ENCODE results near the gene FBXO36. TPM values are rescaled to one million over a fixed set of nuclear protein-coding genes. Genes with fewer than 3 reads are reported as not detected.
A peak's percentile ranks its signal among the peaks of the same experiment; 100 is the strongest.

The FBXO36 gene
- total RNA-seq, 1 donor from 2014 or later, result 1.2 TPM

DNA sequence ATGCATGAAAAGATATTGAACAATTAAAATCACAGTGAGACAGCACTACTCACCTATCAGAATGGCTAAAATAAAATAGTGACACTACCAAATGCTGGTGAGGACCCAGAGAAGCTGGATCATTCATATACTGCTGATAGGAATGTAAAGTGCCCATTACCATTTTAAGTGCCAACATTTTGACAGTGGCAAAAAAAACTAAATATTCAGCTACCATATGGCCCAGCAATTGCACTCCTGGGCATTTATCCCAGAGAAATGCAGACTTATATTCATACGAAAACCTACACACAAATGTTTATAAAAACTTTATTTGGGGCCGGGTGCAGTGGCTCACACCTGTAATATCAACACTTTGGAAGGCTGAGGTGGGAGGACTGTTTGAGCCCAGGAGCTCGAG lies 47.6 kb downstream of the FBXO36 start:
- DNase-seq (ENCODE audit: low read depth in 2 of 2), result no peak

DNA sequence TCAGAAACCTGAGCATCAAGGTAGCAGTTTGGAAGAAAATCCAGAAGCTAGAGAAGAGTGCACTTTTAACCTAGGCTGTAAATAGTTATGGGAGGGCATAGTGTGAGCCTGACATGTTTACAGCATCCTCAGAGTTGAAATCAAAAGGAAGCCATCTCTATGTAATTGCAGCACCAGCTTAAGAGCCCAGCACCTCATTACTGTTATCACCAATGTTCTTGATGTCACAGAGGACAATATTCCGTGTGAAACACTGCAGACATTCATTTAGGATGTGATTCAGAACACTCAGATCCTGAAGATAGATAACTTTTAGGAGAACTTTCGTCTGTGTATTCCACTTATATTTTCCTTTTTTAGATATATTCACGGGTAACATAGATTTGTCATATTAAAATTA lies 48.1 kb downstream of the FBXO36 start:
- no peak for DNase-seq (ENCODE audit: low read depth in 2 of 2)

- DNase-seq (ENCODE audit: low read depth in 2 of 2), result no peak
These were observed 49.0 kb downstream of the FBXO36 start for GRCh38 chr2:229971298-229971790.

- DNase-seq (ENCODE audit: low read depth in 2 of 2), result no peak
These were observed 52.0 kb downstream of the FBXO36 start for GRCh38 chr2:229974266-229974665.

DNA sequence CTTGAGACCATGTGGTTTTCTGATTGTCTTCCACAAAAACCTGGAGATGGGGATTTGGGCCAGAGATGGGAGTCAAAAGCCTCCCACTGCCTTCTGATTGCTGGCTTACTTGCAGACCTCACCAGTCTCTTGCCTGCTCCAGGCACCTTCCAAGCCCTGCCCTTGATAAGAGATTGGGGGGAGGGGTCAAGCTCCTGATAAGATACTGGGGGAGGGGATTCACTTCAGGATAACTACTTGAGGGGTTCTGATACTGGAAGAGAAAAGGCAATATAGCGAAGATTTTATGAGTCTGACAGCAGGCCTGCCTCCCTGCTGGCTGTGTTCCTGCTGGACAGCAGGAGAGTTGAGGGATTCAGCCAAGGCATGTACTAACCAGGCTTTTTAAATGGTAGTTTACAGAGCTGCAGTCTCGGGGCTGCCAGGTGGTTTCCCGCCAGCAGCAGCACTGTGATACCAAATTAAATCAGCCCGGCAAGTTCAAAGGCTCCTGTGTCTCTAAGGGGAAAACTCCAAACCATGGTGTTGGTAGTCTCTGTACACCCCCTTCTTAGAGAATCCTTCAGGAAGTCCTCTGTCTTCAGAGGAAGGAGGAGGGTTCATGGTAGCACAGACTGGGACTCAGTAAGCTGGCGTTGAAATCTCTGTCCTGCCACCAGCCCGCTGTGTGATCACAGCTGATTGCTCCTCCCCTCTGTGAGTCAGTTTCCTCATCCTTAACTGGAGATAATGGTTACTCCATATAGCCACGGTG lies 58.3 kb downstream of the FBXO36 start:
- DNase-seq (ENCODE audit: low read depth in 2 of 2), result peak; percentile 65 to 91

DNA sequence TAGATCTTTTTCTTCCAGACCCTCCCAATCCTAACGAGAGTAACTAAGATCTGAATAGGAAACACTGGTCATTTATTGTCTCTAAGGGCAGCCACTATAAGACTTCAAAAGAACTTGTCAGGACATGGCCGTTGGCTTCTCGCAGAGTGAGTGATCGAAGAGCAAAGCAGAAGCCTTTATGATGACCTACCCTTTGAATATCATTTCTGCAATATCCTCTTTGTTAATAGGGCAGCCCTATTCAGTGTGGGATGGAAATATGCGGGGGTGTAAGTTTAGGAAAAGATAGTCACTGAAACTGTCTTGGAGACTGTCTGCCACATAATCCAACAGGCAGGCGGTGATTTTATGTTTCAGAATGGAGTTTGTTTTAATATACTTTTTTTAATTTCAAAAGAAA lies 70.9 kb downstream of the FBXO36 start:
- no peak for DNase-seq (ENCODE audit: low read depth in 2 of 2)

GRCh38 chr2:229996320-229996719 lies 74.0 kb downstream of the FBXO36 start:
- DNase-seq (ENCODE audit: low read depth in 2 of 2), result no peak

GRCh38 chr2:229997565-229997964 lies 75.3 kb downstream of the FBXO36 start:
- DNase-seq (ENCODE audit: low read depth in 2 of 2), result no peak

DNA sequence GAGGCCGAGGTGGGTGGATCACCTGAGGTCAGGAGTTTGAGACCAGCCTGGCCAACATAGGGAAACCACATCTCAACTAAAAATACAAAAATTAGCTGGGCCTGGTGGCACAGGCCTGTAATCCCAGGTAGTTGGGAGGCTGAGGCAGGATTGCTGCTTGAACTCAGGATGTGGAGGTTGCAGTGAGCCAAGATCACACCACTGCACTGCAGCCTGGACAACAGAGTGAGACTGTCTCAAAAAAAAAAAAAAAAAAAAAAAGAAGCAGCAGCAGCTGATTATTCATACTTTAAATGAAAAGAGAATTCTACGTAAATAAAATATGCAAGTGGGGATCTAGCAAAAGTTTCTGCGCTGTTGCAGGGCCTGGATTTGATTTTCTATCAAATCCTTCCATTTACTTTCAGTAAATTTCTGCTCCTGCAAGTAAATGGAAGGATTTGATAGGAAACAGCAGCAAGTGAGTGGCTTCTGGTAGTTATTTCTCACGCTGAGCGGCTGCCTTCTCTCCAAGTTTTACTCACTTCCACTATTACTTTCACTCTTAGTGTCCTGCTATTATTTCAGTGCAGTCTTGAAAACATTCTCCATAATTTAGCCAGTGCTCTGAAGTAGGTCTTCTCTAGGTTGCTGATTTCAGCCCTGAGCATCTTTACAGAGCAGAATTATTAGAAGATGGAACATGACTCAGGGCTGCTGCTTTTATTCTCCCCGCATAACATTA lies 78.0 kb downstream of the FBXO36 start:
- DNase-seq (ENCODE audit: low read depth in 2 of 2), result no peak

DNA sequence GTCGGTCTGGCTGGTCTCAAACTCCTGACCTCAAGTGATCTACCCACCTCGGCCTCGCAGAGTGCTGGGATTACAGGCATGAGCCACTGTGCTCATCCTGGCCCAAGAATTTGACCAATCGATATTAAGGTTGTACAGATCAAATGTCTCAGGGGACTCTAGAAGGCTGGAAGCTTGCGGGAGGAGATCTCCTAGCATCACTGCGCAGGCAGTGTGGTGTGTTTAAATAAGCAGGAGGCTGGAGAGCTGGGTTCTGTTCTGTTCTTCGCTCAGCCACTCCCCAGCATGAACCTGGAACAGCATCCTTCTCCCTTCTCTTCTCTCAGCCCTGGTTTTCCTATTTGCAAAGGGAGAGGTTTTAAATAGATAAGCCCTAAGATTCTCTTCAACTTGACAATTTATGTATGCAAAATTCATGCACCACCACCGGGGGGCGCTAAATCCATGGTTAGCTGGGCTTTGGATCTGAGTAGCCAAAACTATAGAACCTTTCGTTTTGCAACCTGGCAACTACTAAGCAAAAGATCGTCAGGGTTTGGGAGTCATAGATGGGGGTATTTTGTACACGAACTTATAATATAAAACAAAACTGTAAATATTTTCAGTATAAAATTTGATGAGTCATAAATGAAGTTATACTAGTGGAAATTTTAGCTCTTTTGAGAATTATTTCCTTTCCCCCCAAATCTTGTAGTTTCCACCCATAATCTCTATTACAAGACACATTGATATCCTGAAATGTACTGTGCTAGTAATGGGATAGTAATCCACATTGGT lies 85.8 kb downstream of the FBXO36 start:
- peak; percentile 54 to 72 for DNase-seq (ENCODE audit: low read depth in 2 of 2)

DNA sequence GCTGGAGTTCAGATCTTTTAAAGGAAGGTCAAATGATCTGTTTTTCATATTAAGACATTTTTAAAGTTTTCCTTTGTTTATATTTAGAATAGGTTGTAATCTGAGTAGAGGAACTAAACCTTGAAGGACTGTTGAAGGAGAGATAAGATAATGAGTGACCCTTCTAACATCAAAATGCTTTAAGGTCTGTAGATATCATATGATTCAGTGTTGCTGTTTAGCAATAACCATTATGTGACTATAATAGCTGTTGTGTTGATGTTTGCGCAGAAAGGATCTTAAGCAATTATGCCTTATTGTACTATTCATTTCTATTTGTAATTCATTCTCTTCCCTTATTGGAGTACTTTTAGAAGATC lies 86.4 kb downstream of the FBXO36 start:
- DNase-seq (ENCODE audit: low read depth in 2 of 2), result no peak

DNA sequence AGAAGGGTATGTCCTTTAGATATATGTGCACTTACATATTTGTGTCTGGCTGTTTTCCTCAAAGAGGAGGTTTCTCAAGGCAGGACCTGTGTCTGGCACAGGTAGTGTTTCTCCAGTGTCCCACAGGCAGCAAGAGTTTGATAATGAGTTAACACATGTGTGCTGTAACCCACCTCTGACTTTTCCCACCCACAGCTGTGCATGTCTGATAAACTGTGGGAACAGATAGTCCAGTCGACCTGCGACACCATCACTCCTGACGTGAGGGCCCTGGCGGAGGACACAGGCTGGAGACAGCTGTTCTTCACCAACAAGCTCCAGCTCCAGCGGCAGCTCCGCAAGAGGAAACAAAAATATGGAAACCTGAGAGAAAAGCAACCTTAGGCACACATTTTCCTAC lies 88.2 kb downstream of the FBXO36 start:
- DNase-seq (ENCODE audit: low read depth in 2 of 2), result no peak

DNA sequence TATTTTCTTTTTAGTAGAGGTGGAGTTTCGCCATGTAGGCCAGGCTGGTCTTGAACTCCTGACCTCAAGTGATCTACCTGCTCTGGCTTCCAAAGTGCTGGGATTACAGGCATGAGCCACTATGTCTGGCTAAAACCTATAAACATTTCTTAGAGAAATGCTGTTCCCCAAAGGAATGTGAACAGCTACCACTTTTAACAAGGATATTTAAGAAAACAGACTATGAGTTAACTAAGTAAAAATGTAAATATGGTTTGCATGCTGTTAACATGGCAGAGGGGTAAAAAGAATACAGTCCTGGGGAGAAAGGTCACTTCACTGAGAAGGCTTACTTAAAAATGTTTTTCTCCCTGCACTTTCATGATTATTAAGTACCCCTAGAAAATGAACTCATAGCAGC lies 89.3 kb downstream of the FBXO36 start:
- no peak for DNase-seq (ENCODE audit: low read depth in 2 of 2)

DNA sequence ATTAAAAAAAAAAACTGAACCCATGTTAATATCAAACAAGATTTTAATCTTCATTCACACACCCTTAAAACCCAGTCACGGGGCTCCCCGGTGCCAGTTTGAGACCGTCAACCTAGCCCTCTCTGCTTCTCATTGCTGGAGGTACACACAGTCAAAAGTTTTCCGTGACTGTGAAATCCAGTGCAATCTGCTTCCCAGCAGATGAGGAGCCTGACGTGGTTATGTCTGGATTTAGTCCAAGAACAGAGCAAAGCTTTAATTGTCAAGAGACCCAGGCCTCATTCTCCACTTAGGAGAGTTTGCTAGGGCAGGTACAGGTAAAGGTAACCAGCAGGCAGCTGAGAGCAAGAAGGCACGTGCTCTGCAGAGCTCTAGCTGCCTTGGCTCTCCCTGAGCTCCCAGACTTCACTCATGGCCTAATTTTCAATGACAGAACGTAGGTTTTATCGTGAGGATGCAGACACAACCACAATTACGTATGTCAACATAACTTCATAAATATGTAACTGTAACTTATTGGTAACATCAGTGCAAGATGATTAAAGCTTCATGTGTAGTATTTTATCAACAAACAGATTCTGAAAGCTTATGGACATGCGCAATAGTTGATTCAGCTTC lies 90.1 kb downstream of the FBXO36 start:
- DNase-seq (ENCODE audit: low read depth in 2 of 2), result no peak

GRCh38 chr2:230016844-230017243 lies 94.5 kb downstream of the FBXO36 start:
- no peak for DNase-seq (ENCODE audit: low read depth in 2 of 2)

DNA sequence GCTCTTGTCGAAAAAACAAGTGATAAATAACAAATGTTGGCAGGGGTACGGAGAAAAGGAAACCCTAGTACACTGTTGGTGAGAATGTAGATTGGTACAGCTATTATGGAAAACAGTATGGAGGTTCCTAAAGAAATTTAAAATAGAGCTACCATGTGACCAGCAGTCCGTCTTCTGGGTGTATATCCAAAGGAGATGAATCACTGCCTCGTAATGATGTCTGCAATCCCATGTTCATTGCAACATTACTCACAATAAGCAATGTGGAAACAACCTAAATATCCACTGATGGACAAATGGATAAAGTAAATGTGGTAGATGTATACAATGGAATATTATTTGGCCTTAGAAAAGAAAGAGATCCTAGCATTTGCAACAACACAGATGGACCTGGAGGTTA lies 95.8 kb downstream of the FBXO36 start:
- no peak for DNase-seq (ENCODE audit: low read depth in 2 of 2)

DNA sequence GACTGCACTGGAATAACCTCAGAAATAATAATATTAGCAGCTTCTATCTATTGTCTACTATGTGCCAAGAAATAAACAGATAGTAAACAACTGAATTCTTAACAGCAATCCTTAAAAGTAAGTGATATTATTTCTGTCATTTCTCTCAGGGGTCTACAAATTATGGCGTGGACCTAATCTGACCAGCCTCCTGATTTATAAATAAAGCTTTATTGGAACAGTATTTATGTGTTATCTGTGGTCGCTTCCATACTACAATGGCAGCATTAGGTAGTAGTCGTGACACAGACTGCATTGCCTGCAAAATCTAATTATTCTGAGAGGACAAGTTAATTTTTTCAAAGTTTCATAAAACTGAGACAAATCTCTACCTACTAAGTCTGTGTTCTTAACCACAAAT lies 97.4 kb downstream of the FBXO36 start:
- DNase-seq (ENCODE audit: low read depth in 2 of 2), result no peak

- DNase-seq (ENCODE audit: low read depth in 2 of 2), result no peak
These were observed 101.0 kb downstream of the FBXO36 start for GRCh38 chr2:230023313-230023712.

DNA sequence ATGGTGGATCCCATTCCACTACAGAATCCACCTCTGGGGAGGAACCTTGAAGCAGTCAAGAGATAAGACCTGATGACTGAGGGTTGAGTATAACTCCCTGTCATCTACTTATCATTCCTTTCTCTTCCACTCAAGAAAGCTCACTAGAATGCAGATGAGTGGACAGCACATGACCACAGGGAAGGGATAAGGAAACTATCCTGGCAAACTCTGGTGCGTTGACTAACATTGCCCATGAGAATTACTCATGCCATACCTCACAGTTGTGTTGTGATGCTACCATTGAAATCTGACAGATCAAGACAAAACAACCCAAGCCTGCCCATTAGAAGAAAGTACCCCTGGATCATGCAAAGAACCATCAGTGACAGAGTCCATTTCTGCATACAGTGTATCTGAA lies 119.9 kb downstream of the FBXO36 start:
- no peak for DNase-seq (ENCODE audit: low read depth in 2 of 2)

- DNase-seq (ENCODE audit: low read depth in 2 of 2), result no peak
These were observed 120.7 kb downstream of the FBXO36 start for GRCh38 chr2:230043025-230043424.

- DNase-seq (ENCODE audit: low read depth in 2 of 2), result no peak
These were observed 121.2 kb downstream of the FBXO36 start for GRCh38 chr2:230043461-230043860.

GRCh38 chr2:230046491-230046890 lies 124.2 kb downstream of the FBXO36 start:
- no peak for DNase-seq (ENCODE audit: low read depth in 2 of 2)
